ENCODE results near the gene AKAP6. TPM values are rescaled to one million over a fixed set of nuclear protein-coding genes. Genes with fewer than 3 reads are reported as not detected.
"Not testable (repeated sequence)": the region's sequence is repeated elsewhere in the genome, so short reads cannot be mapped to it uniquely, and the experiment has no call there.

Gene AKAP6
- total RNA-seq, 6 experiments from 2014 or later, result 1.7 to 9.6 (median 4.3) TPM

DNA sequence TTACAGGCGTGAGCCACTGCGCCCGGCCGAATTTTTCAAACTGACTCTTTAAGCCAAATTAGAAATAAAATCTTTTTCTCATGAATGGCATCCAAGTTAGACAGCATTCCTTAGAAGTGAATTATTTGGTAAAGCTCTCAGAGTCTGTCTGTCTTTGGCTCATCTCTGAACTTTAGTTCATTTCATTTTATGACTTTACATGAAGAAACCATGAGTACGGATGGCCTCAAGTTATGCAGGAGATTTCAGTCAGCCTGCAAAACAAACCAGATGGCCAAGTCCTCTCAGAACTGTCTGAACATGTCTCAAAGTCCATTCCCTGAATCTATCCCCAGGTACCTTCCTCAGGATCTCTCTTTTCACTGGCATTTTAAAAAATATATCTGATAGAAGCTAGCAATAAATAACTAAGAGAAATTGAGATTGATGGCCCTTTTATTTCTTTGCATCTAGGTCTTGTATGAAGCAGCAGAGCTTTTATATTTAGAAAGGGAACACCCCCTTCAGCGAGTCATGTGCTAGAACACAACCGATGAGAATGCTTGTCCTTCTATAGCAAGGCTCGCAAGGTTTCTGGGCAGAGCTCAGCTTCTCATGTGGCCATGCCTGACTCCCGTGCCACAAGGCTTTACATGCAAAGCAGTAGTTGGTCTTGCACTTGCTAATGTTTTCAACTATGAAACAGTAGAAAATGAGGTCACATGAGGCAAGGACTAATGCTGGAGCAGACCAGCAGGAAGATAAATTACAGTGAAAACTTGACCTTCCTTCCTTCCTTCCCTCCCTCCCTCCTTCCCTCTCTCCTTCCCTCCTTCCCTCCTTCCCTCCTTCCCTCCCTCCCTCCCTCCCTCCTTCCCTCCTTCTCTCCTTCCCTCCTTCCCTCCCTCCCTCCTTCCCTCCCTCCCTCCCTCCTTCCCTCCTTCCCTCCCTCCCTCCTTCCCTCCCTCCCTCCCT, 125.0 kb downstream of the AKAP6 start:
- Histone ChIP-seq H3K27me3 (no peaks in the 10 kb centered on the region), H3K4me1 (peaks cover 0 to 9% (median 0%) of the 10 kb centered on the region in 4 donors), H3K27ac (no peak overlapping the region), H3K36me3 (no peaks in the 10 kb centered on the region), H3K4me3 (no peak overlapping the region), H3K9me3 (no peaks in the 10 kb centered on the region)
- TF ChIP-seq POLR2A (IDR thresholded peaks at IDR 0.05), result no peak
- TF ChIP-seq, protein P1, sequence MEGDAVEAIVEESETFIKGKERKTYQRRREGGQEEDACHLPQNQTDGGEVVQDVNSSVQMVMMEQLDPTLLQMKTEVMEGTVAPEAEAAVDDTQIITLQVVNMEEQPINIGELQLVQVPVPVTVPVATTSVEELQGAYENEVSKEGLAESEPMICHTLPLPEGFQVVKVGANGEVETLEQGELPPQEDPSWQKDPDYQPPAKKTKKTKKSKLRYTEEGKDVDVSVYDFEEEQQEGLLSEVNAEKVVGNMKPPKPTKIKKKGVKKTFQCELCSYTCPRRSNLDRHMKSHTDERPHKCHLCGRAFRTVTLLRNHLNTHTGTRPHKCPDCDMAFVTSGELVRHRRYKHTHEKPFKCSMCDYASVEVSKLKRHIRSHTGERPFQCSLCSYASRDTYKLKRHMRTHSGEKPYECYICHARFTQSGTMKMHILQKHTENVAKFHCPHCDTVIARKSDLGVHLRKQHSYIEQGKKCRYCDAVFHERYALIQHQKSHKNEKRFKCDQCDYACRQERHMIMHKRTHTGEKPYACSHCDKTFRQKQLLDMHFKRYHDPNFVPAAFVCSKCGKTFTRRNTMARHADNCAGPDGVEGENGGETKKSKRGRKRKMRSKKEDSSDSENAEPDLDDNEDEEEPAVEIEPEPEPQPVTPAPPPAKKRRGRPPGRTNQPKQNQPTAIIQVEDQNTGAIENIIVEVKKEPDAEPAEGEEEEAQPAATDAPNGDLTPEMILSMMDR (IDR thresholded peaks at IDR 0.05), result no peak
- 75% methylated on average over 9 of the region's 9 CpGs for WGBS (ENCODE audit: insufficient coverage, low coverage, low lambda C conversion rate, missing lambda C conversion rate)
- ATAC-seq, result no peak
- DNase-seq, result no peak
- intact Hi-C loops (cut with DNase I), result no loop called here

DNA sequence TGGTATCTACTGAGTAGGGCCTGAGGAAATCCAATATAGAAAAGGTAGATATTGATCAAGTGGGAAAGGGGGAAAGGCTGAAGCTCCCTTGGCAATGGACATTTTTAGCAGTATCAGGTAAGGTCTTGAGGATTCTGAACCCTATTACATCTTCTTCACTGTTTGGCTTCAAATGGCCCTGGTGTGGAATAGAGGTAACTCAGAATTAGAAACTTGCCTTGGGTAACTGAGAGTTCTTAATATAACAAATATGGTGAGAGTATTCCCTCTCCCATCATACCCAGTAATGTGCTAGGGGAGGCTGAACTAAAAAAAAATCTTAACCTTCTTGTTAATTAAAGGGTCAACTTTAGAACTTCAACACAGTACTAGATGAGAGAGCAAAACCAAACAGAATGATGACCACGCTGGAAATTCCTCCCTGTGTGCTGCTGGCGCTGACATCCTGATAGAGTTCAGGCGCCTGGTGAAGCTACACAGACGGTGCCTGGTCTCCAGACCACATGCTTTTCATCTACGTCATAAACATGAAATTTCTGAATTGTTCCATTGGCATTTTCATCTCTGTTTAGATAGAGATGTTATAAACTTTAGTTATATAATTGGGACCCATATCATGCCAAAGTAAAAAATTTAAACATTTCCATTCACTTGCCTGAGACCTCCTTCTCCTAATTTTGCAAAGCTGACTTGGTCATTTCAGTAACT, 128.3 kb downstream of the AKAP6 start:
- WGBS (ENCODE audit: insufficient coverage, low coverage, low lambda C conversion rate, missing lambda C conversion rate), result 72% methylated on average over 4 of the region's 5 CpGs
- peak in 2 of 4 donors; percentile 34 to 45 for ATAC-seq
- no peak overlapping the region for H3K27ac ChIP-seq

DNA sequence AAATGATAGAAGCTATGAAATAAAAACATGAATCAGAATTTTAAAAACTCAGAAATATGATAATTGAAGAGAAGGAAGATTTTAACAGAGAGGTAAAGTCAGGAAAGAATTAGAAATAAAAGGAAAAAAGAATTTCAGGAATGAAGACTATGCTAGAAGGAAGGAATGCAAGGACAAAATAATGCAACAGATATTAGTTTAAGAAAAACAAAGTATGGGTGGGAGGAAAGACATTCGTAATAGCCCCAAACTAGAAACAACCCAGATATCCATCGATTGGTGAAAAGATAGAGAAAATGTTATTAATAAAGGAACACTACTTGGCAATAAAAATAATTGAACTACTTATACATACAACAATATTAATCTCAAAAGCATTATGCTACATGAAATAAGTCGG, 129.6 kb downstream of the AKAP6 start:
- H3K4me3 ChIP-seq, result no peak overlapping the region
- no peak for DNase-seq
- no peak for ATAC-seq
- no peaks in the 10 kb centered on the region for H3K36me3 ChIP-seq
- no peaks in the 10 kb centered on the region for H3K27me3 ChIP-seq
- no peaks in the 10 kb centered on the region for H3K9me3 ChIP-seq
- no peaks in the 10 kb centered on the region for H3K4me1 ChIP-seq
- H3K27ac ChIP-seq, result no peak overlapping the region
- intact Hi-C loops (cut with DNase I), result no loop called here
- TF ChIP-seq, protein P1 (IDR thresholded peaks at IDR 0.05), result no peak
- TF ChIP-seq POLR2A (IDR thresholded peaks at IDR 0.05), result no peak
- 78% methylated on average over 3 of the region's 3 CpGs for WGBS (ENCODE audit: insufficient coverage, low coverage, low lambda C conversion rate, missing lambda C conversion rate)

More for the DNA sequence above, 128.3 kb downstream of the AKAP6 start:
- Histone ChIP-seq H3K4me3 (no peak overlapping the region), H3K36me3 (no peaks in the 10 kb centered on the region), H3K4me1 (no peaks in the 10 kb centered on the region), H3K9me3 (no peaks in the 10 kb centered on the region), H3K27me3 (no peaks in the 10 kb centered on the region)
- intact Hi-C loops (cut with DNase I), result no loop called here
- TF ChIP-seq, protein P1 (IDR thresholded peaks at IDR 0.05), result no peak
- TF ChIP-seq POLR2A (IDR thresholded peaks at IDR 0.05), result no peak
- DNase-seq, result no peak

DNA sequence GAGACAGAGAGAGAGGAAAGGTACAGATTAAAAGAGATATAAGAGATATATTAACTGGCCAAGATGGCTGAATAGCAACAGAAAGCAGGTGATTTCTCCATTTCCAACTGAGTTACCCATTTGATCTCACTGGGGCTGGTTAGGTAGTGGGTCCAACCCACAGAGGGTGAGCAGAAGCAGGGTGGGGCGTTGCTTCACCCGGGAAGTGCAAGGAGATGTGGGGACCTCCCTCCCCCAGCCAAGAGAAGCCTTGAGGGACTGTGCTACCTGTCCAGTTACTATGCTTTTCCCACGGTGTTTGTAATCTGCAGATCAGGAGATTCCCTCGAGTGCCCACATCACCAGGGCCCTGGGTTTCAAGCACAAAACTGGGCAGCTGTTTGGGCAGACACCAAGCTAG, 131.2 kb downstream of the AKAP6 start:
- H3K9me3 ChIP-seq, result no peaks in the 10 kb centered on the region
- intact Hi-C loops (cut with DNase I), result loop anchor here in 1 of 2 donors (10.0 kb wide), 1 partner anchor 205 kb away; no protein-coding TSS in a partner anchor

DNA sequence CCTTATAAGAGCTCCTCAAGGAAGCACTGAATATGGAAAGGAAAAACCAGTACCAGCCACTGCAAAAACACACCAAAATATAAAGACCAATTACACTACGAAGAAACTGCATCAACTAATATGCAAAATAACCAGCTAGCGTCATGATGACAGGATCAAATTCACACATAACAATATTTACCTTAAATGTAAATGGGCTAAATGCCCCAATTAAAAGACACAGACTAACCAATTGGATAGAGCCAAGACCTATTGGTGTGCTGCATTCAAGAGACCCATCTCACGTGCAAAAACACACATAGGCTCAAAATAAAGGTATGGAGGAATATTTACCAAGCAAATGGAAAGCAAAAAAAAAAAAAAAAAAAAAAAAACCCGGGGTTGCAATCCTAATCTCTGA, 133.5 kb downstream of the AKAP6 start:
- not testable (repeated sequence) for H3K27me3 ChIP-seq, H3K36me3 ChIP-seq, H3K4me3 ChIP-seq, ATAC-seq, H3K27ac ChIP-seq, H3K9me3 ChIP-seq, DNase-seq, H3K4me1 ChIP-seq
- intact Hi-C loops (cut with DNase I), result loop anchor here in 1 of 2 donors (10.0 kb wide), 1 partner anchor 208 kb away; no protein-coding TSS in a partner anchor
- WGBS (ENCODE audit: insufficient coverage, low coverage, low lambda C conversion rate, missing lambda C conversion rate), result 86% methylated on average over 4 of the region's 4 CpGs

More for the DNA sequence above, 131.2 kb downstream of the AKAP6 start:
- Histone ChIP-seq H3K4me1 (no peaks in the 10 kb centered on the region), H3K4me3 (no peak overlapping the region), H3K27ac (no peak overlapping the region), H3K36me3 (no peaks in the 10 kb centered on the region), H3K27me3 (no peaks in the 10 kb centered on the region)
- no CpG with 5 or more reads among the region's 4 CpGs for WGBS (ENCODE audit: insufficient coverage, low coverage, low lambda C conversion rate, missing lambda C conversion rate)
- no peak for ATAC-seq
- DNase-seq, result no peak
- TF ChIP-seq POLR2A (IDR thresholded peaks at IDR 0.05), result no peak
- TF ChIP-seq, protein P1 (IDR thresholded peaks at IDR 0.05), result no peak

Data from right lobe of liver (tissue), 6 donors.